MM.1S (cell line): ENCODE data around the gene EVPLL.

Experiments used
- EZH2 ChIP-seq: fragments of 300-600 bp; sonication (generic); optimal IDR thresholded peaks from 2 replicates; pipeline ENCODE3; 2017; ENCODE audit warnings: low read depth, mild to moderate bottlenecking, antibody characterized with exemption, low read length, mixed read lengths
- TF ChIP-seq, protein P1 (sequence below): fragments of 300-600 bp; sonication (generic); IDR thresholded peaks from 2 replicates; pipeline ENCODE4 v1.5.1; 2016; ENCODE audit warnings: antibody characterized with exemption, low read length, mixed read lengths

GRCh38 chr17:18360518-18360917 is 17.1 kb upstream of the EVPLL start:
- TF ChIP-seq, protein P1, sequence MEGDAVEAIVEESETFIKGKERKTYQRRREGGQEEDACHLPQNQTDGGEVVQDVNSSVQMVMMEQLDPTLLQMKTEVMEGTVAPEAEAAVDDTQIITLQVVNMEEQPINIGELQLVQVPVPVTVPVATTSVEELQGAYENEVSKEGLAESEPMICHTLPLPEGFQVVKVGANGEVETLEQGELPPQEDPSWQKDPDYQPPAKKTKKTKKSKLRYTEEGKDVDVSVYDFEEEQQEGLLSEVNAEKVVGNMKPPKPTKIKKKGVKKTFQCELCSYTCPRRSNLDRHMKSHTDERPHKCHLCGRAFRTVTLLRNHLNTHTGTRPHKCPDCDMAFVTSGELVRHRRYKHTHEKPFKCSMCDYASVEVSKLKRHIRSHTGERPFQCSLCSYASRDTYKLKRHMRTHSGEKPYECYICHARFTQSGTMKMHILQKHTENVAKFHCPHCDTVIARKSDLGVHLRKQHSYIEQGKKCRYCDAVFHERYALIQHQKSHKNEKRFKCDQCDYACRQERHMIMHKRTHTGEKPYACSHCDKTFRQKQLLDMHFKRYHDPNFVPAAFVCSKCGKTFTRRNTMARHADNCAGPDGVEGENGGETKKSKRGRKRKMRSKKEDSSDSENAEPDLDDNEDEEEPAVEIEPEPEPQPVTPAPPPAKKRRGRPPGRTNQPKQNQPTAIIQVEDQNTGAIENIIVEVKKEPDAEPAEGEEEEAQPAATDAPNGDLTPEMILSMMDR, result no peak
- no peak for TF ChIP-seq EZH2
